Adrenal gland (tissue), 5 donors: ENCODE measurements around the gene PLA2G12A.

Experiments used
- POLR2A ChIP-seq, 2 donors: fragments of 450-650 bp; IDR thresholded peaks; one replicate each; pipeline ENCODE4 v1.6.1; 2017; ENCODE audit warnings: antibody characterized with exemption in 2 of 2, mild to moderate bottlenecking in 2 of 2, moderate library complexity in 1 of 2
- TF ChIP-seq, protein P1 (sequence below), 6 experiments: fragments of 450-650 bp in 4 of 6; fragments of 200-600 bp in 2 of 6; sonication (generic) in 1 of 6; IDR thresholded peaks; 1 replicate in 5 of 6; 2 replicates in 1 of 6; pipeline versions ENCODE4 v1.5.1 to v1.8.0; 2016 to 2021; ENCODE audit warnings: antibody characterized with exemption in 6 of 6, mild to moderate bottlenecking in 2 of 6, moderate library complexity in 1 of 6
- donor health status: DM: no; HTN: no; CAD: no.

DNA sequence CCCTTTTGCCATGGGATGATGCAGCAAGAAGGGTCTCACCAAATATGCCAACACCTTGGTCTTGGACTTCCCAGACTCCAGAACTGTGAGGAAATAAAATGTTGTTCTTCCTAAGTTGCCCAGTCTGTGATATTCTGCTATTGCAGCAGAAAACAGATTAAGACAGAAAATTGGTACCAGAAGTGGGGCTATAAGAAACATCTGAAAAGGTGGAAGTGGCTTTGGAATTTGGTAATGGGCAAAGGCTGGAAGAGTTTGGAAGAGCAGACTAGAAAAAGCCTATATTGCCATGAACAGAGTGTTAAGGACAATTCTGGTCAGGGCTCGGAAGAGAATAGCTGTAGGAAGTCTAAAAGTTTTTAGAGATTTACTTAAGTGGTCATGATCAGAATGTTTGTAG lies 54.0 kb downstream of the PLA2G12A start:
- TF ChIP-seq, protein P1, sequence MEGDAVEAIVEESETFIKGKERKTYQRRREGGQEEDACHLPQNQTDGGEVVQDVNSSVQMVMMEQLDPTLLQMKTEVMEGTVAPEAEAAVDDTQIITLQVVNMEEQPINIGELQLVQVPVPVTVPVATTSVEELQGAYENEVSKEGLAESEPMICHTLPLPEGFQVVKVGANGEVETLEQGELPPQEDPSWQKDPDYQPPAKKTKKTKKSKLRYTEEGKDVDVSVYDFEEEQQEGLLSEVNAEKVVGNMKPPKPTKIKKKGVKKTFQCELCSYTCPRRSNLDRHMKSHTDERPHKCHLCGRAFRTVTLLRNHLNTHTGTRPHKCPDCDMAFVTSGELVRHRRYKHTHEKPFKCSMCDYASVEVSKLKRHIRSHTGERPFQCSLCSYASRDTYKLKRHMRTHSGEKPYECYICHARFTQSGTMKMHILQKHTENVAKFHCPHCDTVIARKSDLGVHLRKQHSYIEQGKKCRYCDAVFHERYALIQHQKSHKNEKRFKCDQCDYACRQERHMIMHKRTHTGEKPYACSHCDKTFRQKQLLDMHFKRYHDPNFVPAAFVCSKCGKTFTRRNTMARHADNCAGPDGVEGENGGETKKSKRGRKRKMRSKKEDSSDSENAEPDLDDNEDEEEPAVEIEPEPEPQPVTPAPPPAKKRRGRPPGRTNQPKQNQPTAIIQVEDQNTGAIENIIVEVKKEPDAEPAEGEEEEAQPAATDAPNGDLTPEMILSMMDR (IDR thresholded peaks at IDR 0.05) = no peak
- TF ChIP-seq POLR2A (IDR thresholded peaks at IDR 0.05) = no peak
